HEK293T (cell line): Measurements from ENCODE around the gene PGBD5.

Experiments used
- CTCF ChIA-PET: fragments of 350-600 bp; formaldehyde crosslinking; extraction: SDS; loops from one replicate; lab custom pipeline; 2021; ENCODE audit warnings: antibody characterized with exemption, inconsistent platforms; lab: Yijun Ruan, JAX
- POLR2A ChIA-PET: fragments of 350-600 bp; formaldehyde crosslinking; extraction: SDS; loops from one replicate; lab custom pipeline; 2020; ENCODE audit warnings: antibody characterized with exemption, inconsistent platforms; lab: Yijun Ruan, JAX
- DNase-seq: peaks from one replicate; pipeline ENCODE4 v3.0.0; 2012; ENCODE audit warnings: mixed read lengths; ENCODE audit errors: extremely low spot score
- ARNT ChIP-seq: fragments of 450-650 bp; IDR thresholded peaks from 2 replicates; pipeline ENCODE4 v1.6.1; 2017; ENCODE audit warnings: mild to moderate bottlenecking
- BHLHE40 ChIP-seq: fragments of 450-650 bp; IDR thresholded peaks from 2 replicates; pipeline ENCODE4 v1.6.1; 2016; ENCODE audit warnings: mild to moderate bottlenecking, moderate library complexity, borderline replicate concordance
- CTBP1 ChIP-seq: fragments of 450-650 bp; IDR thresholded peaks from 2 replicates; pipeline ENCODE4 v1.6.1; 2016; ENCODE audit warnings: borderline replicate concordance
- ELF4 ChIP-seq: fragments of 450-650 bp; IDR thresholded peaks from 2 replicates; pipeline ENCODE4 v1.6.1; 2017; ENCODE audit warnings: antibody characterized with exemption
- FOXA1 ChIP-seq: fragments of 450-650 bp; IDR thresholded peaks from 2 replicates; pipeline ENCODE4 v1.6.1; 2016; ENCODE audit warnings: mild to moderate bottlenecking
- FOXK2 ChIP-seq: fragments of 450-650 bp; IDR thresholded peaks from 2 replicates; pipeline ENCODE4 v1.6.1; 2016; ENCODE audit warnings: mild to moderate bottlenecking
- FOXM1 ChIP-seq: fragments of 450-650 bp; IDR thresholded peaks from 2 replicates; pipeline ENCODE4 v1.6.1; 2017; ENCODE audit warnings: mild to moderate bottlenecking, borderline replicate concordance
- HDGF ChIP-seq: fragments of 450-650 bp; IDR thresholded peaks from 2 replicates; pipeline ENCODE4 v1.6.1; 2017; ENCODE audit warnings: antibody characterized with exemption, borderline replicate concordance
- L3MBTL2 ChIP-seq: fragments of 450-650 bp; conservative IDR thresholded peaks from 2 replicates; pipeline ENCODE4 v1.6.1; 2016; ENCODE audit warnings: mild to moderate bottlenecking
- LEF1 ChIP-seq: fragments of 450-650 bp; IDR thresholded peaks from 2 replicates; pipeline ENCODE4 v1.6.1; 2017; ENCODE audit warnings: mild to moderate bottlenecking, borderline replicate concordance
- NFRKB ChIP-seq: fragments of 450-650 bp; IDR thresholded peaks from 2 replicates; pipeline ENCODE4 v1.6.1; 2016; ENCODE audit warnings: mild to moderate bottlenecking, moderate library complexity
- PKNOX1 ChIP-seq: fragments of 450-650 bp; IDR thresholded peaks from 2 replicates; pipeline ENCODE4 v1.6.1; 2016
- SP1 ChIP-seq: fragments of 450-650 bp; IDR thresholded peaks from 2 replicates; pipeline ENCODE4 v1.6.1; 2017
- SUZ12 ChIP-seq: fragments of 450-650 bp; IDR thresholded peaks from 2 replicates; pipeline ENCODE4 v1.6.1; 2016; ENCODE audit warnings: mild to moderate bottlenecking
- TARDBP ChIP-seq: fragments of 450-650 bp; IDR thresholded peaks from 2 replicates; pipeline ENCODE4 v1.6.1; 2016
- ZNF384 ChIP-seq: fragments of 450-650 bp; IDR thresholded peaks from 2 replicates; pipeline ENCODE4 v1.6.1; 2016

The PGBD5 gene

GRCh38 chr1:230310381-230311163 is 115.6 kb downstream of the PGBD5 start:
- TF ChIP-seq SUZ12 = no peak
- TF ChIP-seq FOXA1 = no peak
- TF ChIP-seq HDGF = no peak
- no peak for TF ChIP-seq FOXM1
- TF ChIP-seq ELF4 = no peak
- TF ChIP-seq BHLHE40 = no peak
- no peak for TF ChIP-seq PKNOX1
- no peak for TF ChIP-seq SP1
- DNase-seq = peak; percentile 91
- ChIA-PET CTCF (interaction anchor here (0.7 kb wide), 1 partner anchor 113 kb away, joined by 3 read pairs; no protein-coding TSS in a partner anchor), POLR2A (no interaction called here)

GRCh38 chr1:230309646-230310177 is 116.4 kb downstream of the PGBD5 start:
- POLR2A ChIA-PET = no interaction called here
- DNase-seq = no peak
- CTCF ChIA-PET = interaction anchor here (0.6 to 0.7 kb wide), 2 partner anchors 61 to 114 kb away, joined by 3 read pairs; no protein-coding TSS in a partner anchor
- TF ChIP-seq CTBP1 (no peak), HDGF (no peak), SP1 (no peak), TARDBP (no peak), PKNOX1 (no peak), ZNF384 (no peak), FOXM1 (no peak), NFRKB (no peak), L3MBTL2 (no peak)

GRCh38 chr1:230308821-230309220 is 117.3 kb downstream of the PGBD5 start:
- no peak for DNase-seq
- POLR2A ChIA-PET = no interaction called here
- TF ChIP-seq FOXA1 = no peak
- TF ChIP-seq PKNOX1 = no peak
- no peak for TF ChIP-seq BHLHE40
- TF ChIP-seq CTBP1 = no peak
- no peak for TF ChIP-seq ZNF384
- no peak for TF ChIP-seq L3MBTL2
- no peak for TF ChIP-seq FOXM1
- TF ChIP-seq NFRKB = no peak
- CTCF ChIA-PET = interaction anchor here (0.6 kb wide), 1 partner anchor 60 kb away, joined by 3 read pairs; no protein-coding TSS in a partner anchor

DNA sequence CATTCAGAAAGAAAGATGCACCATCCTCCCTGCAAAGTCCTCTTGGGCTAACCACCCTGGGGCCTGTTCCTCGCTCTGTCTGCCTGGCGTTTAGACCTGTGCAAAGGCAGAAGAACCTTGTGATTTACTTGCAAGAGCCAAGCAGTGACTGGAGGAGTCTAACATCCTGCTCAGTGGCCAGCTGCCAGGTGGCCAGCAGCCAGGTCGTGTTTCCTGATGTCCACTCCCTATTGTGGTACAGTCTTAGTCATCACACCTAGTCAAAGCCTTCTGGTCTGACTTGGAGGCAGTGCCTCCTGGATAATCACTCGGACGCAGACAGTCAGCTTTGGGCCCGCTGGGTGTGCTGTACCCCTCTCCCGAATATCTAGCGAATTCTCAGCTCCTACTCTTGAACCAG is 118.1 kb downstream of the PGBD5 start:
- TF ChIP-seq BHLHE40 (no peak), CTBP1 (no peak), FOXM1 (no peak), FOXA1 (no peak)
- ChIA-PET CTCF (no interaction called here), POLR2A (no interaction called here)
- DNase-seq = no peak

GRCh38 chr1:230307213-230307612 is 118.9 kb downstream of the PGBD5 start:
- DNase-seq = no peak
- POLR2A ChIA-PET = no interaction called here
- CTCF ChIA-PET = no interaction called here
- TF ChIP-seq ZNF384 = no peak
- TF ChIP-seq FOXA1 = no peak
- TF ChIP-seq LEF1 = no peak
- TF ChIP-seq L3MBTL2 = no peak
- no peak for TF ChIP-seq FOXK2
- no peak for TF ChIP-seq PKNOX1
- TF ChIP-seq ARNT = no peak
- no peak for TF ChIP-seq SUZ12
- no peak for TF ChIP-seq NFRKB
- no peak for TF ChIP-seq ELF4
- no peak for TF ChIP-seq SP1

GRCh38 chr1:230306169-230306568 is 120.0 kb downstream of the PGBD5 start:
- no peak for DNase-seq
- TF ChIP-seq ELF4 (no peak), L3MBTL2 (no peak), LEF1 (no peak), BHLHE40 (no peak), SP1 (no peak), HDGF (no peak), SUZ12 (no peak), ARNT (no peak), FOXK2 (no peak), FOXM1 (no peak)
- ChIA-PET POLR2A (no interaction called here), CTCF (no interaction called here)
